ENCODE measurements around the gene NCAPD3.

NCAPD3 gene

GRCh38 chr11:134164490-134165370 is 59.0 kb downstream of the NCAPD3 start:
- H3K4me3 ChIP-seq (ENCODE audit: low read depth, low read length), result no peak overlapping the region
- no peak for DNase-seq (ENCODE audit: low read depth)
- no peak for TF ChIP-seq CTCF (conservative IDR thresholded peaks at IDR 0.05; ENCODE audit: low read depth, low read length)

- DNase-seq (ENCODE audit: low read depth), result no peak
- no peak for TF ChIP-seq CTCF (conservative IDR thresholded peaks at IDR 0.05; ENCODE audit: low read depth, low read length)
- no peak overlapping the region for H3K4me3 ChIP-seq (ENCODE audit: low read depth, low read length)
These were observed 64.1 kb downstream of the NCAPD3 start for GRCh38 chr11:134159652-134160051.

- DNase-seq (ENCODE audit: low read depth), result no peak
- no peak for TF ChIP-seq CTCF (conservative IDR thresholded peaks at IDR 0.05; ENCODE audit: low read depth, low read length)
- no peak overlapping the region for H3K4me3 ChIP-seq (ENCODE audit: low read depth, low read length)
These were observed 65.7 kb downstream of the NCAPD3 start for GRCh38 chr11:134158023-134158422.

GRCh38 chr11:134157451-134157850 is 66.3 kb downstream of the NCAPD3 start:
- H3K4me3 ChIP-seq (ENCODE audit: low read depth, low read length), result no peak overlapping the region
- TF ChIP-seq CTCF (conservative IDR thresholded peaks at IDR 0.05; ENCODE audit: low read depth, low read length), result no peak
- no peak for DNase-seq (ENCODE audit: low read depth)

- no peak for TF ChIP-seq CTCF (conservative IDR thresholded peaks at IDR 0.05; ENCODE audit: low read depth, low read length)
- no peak overlapping the region for H3K4me3 ChIP-seq (ENCODE audit: low read depth, low read length)
- no peak for DNase-seq (ENCODE audit: low read depth)
These were observed 67.6 kb downstream of the NCAPD3 start for GRCh38 chr11:134155946-134156865.

- no peak for TF ChIP-seq CTCF (conservative IDR thresholded peaks at IDR 0.05; ENCODE audit: low read depth, low read length)
- DNase-seq (ENCODE audit: low read depth), result no peak
- no peak overlapping the region for H3K4me3 ChIP-seq (ENCODE audit: low read depth, low read length)
These were observed 68.3 kb downstream of the NCAPD3 start for GRCh38 chr11:134155456-134155855.

Measured in choroid plexus epithelial cell (primary cell).